Measurements from ENCODE around the gene CAPN2.

The CAPN2 gene

DNA sequence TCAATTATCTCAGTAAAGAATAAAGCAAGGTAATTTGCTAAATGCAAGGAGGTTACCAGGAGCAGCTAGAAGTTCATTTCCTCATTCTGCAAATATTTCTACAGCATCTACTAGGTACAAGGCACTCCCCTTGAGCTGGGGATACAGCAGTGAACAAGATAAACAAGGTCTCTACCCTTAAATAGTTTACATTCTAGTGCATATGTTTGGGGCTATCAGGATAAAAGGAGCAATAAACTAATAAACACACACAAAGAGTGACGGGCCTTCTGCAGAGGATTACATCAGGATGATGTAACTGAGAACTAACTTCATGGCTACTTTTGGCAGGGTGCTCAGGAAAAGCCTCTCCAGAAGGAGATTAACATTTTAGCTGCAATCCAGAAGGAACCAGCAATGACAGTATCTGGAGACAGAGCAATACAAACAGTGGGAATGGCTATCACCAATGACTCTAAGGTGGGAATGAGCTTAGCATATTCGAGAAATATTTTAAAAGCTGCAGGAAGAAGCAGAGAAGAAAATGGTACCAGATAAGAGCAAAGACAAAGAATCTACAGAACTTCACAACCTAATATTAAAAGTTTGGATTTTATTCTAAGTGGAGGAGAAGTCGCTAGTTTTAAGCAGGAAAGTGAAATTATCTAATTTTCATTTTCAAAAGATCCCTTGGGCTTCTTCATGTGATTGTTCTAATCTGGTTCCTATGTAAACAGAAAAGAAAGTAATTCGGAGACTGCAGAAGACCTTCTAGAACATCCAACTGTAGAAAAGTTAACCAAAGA lies 107.6 kb downstream of the CAPN2 start:
- Histone ChIP-seq H3K4me3 (replicated peaks; ENCODE audit: insufficient read depth, low read length) (no peak overlapping the region), H3K27me3 (ENCODE audit: insufficient read depth, poor library complexity, severe bottlenecking) (no peaks in the 10 kb centered on the region), H3K27ac (replicated peaks) (peak overlapping the region; percentile 17)
- TF ChIP-seq SPI1 (IDR thresholded peaks at IDR 0.05; ENCODE audit: borderline replicate concordance, low read depth) (peak; percentile 69), POLR2AphosphoS5 (IDR thresholded peaks at IDR 0.05; ENCODE audit: low read depth) (no peak)
- TF ChIP-seq, protein P1, sequence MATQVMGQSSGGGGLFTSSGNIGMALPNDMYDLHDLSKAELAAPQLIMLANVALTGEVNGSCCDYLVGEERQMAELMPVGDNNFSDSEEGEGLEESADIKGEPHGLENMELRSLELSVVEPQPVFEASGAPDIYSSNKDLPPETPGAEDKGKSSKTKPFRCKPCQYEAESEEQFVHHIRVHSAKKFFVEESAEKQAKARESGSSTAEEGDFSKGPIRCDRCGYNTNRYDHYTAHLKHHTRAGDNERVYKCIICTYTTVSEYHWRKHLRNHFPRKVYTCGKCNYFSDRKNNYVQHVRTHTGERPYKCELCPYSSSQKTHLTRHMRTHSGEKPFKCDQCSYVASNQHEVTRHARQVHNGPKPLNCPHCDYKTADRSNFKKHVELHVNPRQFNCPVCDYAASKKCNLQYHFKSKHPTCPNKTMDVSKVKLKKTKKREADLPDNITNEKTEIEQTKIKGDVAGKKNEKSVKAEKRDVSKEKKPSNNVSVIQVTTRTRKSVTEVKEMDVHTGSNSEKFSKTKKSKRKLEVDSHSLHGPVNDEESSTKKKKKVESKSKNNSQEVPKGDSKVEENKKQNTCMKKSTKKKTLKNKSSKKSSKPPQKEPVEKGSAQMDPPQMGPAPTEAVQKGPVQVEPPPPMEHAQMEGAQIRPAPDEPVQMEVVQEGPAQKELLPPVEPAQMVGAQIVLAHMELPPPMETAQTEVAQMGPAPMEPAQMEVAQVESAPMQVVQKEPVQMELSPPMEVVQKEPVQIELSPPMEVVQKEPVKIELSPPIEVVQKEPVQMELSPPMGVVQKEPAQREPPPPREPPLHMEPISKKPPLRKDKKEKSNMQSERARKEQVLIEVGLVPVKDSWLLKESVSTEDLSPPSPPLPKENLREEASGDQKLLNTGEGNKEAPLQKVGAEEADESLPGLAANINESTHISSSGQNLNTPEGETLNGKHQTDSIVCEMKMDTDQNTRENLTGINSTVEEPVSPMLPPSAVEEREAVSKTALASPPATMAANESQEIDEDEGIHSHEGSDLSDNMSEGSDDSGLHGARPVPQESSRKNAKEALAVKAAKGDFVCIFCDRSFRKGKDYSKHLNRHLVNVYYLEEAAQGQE (IDR thresholded peaks at IDR 0.05; ENCODE audit: insufficient replicate concordance, low read depth), result no peak
- no peak for DNase-seq (ENCODE audit: low read depth in 1 of 2, low spot score in 1 of 2)

DNA sequence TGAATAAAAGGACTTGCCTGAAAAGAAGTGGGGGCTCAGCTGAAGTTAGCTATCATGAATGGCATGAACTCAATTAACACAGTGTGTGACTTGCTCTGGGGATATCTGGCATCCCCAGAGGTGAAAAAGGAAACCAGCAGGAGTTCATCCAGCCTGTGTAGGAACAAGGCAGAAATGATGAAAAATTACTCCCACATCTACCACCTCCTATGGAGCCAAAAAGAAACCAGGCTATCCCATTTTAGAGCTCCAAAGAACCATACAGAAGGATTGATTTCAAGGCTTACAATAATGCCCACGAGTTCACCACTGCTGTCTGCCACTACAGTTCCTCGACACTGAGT lies 108.1 kb downstream of the CAPN2 start:
- H3K27me3 ChIP-seq (ENCODE audit: insufficient read depth, poor library complexity, severe bottlenecking), result no peaks in the 10 kb centered on the region
- no peak overlapping the region for H3K4me3 ChIP-seq (replicated peaks; ENCODE audit: insufficient read depth, low read length)
- H3K27ac ChIP-seq (replicated peaks), result peak overlapping the region; percentile 17
- DNase-seq (ENCODE audit: low read depth in 1 of 2, low spot score in 1 of 2), result no peak
- TF ChIP-seq, protein P2, sequence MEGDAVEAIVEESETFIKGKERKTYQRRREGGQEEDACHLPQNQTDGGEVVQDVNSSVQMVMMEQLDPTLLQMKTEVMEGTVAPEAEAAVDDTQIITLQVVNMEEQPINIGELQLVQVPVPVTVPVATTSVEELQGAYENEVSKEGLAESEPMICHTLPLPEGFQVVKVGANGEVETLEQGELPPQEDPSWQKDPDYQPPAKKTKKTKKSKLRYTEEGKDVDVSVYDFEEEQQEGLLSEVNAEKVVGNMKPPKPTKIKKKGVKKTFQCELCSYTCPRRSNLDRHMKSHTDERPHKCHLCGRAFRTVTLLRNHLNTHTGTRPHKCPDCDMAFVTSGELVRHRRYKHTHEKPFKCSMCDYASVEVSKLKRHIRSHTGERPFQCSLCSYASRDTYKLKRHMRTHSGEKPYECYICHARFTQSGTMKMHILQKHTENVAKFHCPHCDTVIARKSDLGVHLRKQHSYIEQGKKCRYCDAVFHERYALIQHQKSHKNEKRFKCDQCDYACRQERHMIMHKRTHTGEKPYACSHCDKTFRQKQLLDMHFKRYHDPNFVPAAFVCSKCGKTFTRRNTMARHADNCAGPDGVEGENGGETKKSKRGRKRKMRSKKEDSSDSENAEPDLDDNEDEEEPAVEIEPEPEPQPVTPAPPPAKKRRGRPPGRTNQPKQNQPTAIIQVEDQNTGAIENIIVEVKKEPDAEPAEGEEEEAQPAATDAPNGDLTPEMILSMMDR (IDR thresholded peaks at IDR 0.05; ENCODE audit: insufficient read depth, low read length), result no peak
- TF ChIP-seq POLR2AphosphoS5 (IDR thresholded peaks at IDR 0.05; ENCODE audit: low read depth) (no peak), SPI1 (IDR thresholded peaks at IDR 0.05; ENCODE audit: borderline replicate concordance, low read depth) (no peak), GABPA (IDR thresholded peaks at IDR 0.05; ENCODE audit: low read depth) (no peak)
- TF ChIP-seq, protein P1 (IDR thresholded peaks at IDR 0.05; ENCODE audit: insufficient replicate concordance, low read depth), result no peak

DNA sequence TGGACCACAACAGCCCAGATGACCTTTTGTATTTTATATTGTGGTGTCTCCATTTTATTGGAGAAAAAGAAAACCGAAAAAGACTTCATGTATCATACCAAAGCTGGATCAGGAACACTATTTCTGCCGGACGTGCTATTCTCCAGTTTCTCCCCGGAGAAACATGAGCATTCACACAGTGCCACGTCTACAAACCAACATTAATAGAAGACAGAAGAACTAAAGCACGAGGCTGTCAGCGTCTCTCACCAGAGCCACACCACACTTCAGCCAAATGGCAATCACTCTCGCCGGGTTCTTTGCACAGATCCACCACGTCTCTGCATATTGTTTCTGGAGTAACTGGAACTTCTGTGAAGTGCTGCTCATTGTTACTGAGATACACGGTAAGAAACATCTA lies 108.6 kb downstream of the CAPN2 start:
- DNase-seq (ENCODE audit: low read depth in 1 of 2, low spot score in 1 of 2), result no peak
- H3K27me3 ChIP-seq (ENCODE audit: insufficient read depth, poor library complexity, severe bottlenecking), result no peaks in the 10 kb centered on the region
- TF ChIP-seq, protein P2 (IDR thresholded peaks at IDR 0.05; ENCODE audit: insufficient read depth, low read length), result no peak
- peak overlapping the region; percentile 17 for H3K27ac ChIP-seq (replicated peaks)
- H3K4me3 ChIP-seq (replicated peaks; ENCODE audit: insufficient read depth, low read length), result no peak overlapping the region

DNA sequence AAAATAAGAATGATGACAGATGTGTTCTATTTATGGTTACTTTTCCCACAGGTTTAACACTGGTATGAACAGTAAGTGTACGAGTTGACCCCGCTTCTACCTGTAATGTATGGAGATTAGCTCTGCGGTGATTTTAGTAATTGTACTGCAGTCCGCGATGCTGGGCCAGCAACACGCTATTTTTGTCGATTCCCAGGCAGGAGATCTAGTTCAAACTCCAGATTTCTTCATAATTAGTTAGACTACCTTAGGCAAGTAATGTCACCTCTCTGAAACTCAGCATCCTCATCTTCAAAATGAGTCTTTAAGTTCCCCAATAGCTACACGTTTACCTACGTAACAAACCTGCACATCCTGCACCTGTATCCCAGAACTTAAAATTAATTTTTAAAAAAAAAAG lies 111.9 kb downstream of the CAPN2 start:
- no peak for DNase-seq (ENCODE audit: low read depth in 1 of 2, low spot score in 1 of 2)
- TF ChIP-seq POLR2AphosphoS5 (IDR thresholded peaks at IDR 0.05; ENCODE audit: low read depth) (no peak), SPI1 (IDR thresholded peaks at IDR 0.05; ENCODE audit: borderline replicate concordance, low read depth) (no peak), GABPA (IDR thresholded peaks at IDR 0.05; ENCODE audit: low read depth) (no peak)
- TF ChIP-seq, protein P2 (IDR thresholded peaks at IDR 0.05; ENCODE audit: insufficient read depth, low read length), result no peak
- TF ChIP-seq, protein P1 (IDR thresholded peaks at IDR 0.05; ENCODE audit: insufficient replicate concordance, low read depth), result no peak

More for the DNA sequence above, 111.9 kb downstream of the CAPN2 start:
- no peak overlapping the region for H3K4me3 ChIP-seq (replicated peaks; ENCODE audit: insufficient read depth, low read length)
- no peaks in the 10 kb centered on the region for H3K27me3 ChIP-seq (ENCODE audit: insufficient read depth, poor library complexity, severe bottlenecking)
- H3K27ac ChIP-seq (replicated peaks), result peak overlapping the region; percentile 71
